ENCODE results near the gene HDGF.

HDGF gene

DNA sequence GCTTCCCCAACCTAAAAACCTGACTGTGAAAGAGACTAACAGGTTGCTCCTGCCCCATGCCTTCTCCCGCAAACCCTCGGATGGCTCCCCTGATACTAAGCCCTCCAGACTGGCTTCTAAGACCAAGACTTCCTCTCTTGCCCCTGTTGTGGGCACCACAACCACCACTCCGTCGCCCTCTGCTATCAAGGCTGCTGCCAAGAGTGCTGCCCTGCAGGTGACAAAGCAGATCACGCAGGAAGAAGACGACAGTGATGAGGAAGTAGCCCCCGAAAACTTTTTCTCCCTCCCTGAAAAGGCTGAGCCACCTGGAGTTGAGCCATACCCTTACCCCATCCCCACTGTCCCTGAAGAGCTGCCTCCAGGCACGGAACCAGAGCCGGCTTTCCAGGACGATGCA lies 35.2 kb upstream of the HDGF start:
- Histone ChIP-seq H3K23ac (ENCODE audit: low read length) (no peak overlapping the region), H3K27ac (ENCODE audit: low read depth, low read length) (no peak overlapping the region), H2BK12ac (ENCODE audit: low read length) (no peak overlapping the region), H3K4me3 (ENCODE audit: low read depth, low read length) (no peak overlapping the region), H3K36me3 (ENCODE audit: control insufficient read depth in 1 of 2, insufficient read depth in 2 of 2, low read length in 2 of 2) (peaks cover 36 to 43% of the 10 kb centered on the region in 2 experiments), H4K12ac (ENCODE audit: low read depth, low read length) (no peak overlapping the region), H2BK5ac (ENCODE audit: low read depth, low read length, poor library complexity) (no peak overlapping the region), H4K91ac (ENCODE audit: low read depth, low read length) (no peak overlapping the region), H3K79me1 (ENCODE audit: low read length) (no peaks in the 10 kb centered on the region), H3K79me2 (ENCODE audit: control insufficient read depth, insufficient read depth, low read length, poor library complexity) (no peaks in the 10 kb centered on the region), H3K18ac (ENCODE audit: low read length) (no peak overlapping the region), H2AK5ac (ENCODE audit: low read length) (no peak overlapping the region), H2BK120ac (ENCODE audit: insufficient read depth, low read length, poor library complexity) (no peak overlapping the region), H3K4ac (ENCODE audit: low read depth, low read length) (no peak overlapping the region), H3K9me3 (ENCODE audit: insufficient read depth, low read depth, low read length) (no peaks in the 10 kb centered on the region), H4K8ac (ENCODE audit: low read depth, low read length) (no peak overlapping the region), H3K4me1 (ENCODE audit: control insufficient read depth in 1 of 2, insufficient read depth in 2 of 2, low read length in 2 of 2) (no peaks in the 10 kb centered on the region), H2AFZ (ENCODE audit: insufficient read depth, low read length, poor library complexity) (no peak overlapping the region), H3K4me2 (ENCODE audit: low read length) (no peak overlapping the region), H3K27me3 (ENCODE audit: insufficient read depth, low read length) (no peaks in the 10 kb centered on the region), H3K14ac (ENCODE audit: low read length) (no peak overlapping the region), H3K9ac (ENCODE audit: low read length) (no peak overlapping the region)
- WGBS (ENCODE audit: extremely low coverage, insufficient coverage, insufficient read length): no CpG with 5 or more reads among the region's 10 CpGs
- no peak for DNase-seq

DNA sequence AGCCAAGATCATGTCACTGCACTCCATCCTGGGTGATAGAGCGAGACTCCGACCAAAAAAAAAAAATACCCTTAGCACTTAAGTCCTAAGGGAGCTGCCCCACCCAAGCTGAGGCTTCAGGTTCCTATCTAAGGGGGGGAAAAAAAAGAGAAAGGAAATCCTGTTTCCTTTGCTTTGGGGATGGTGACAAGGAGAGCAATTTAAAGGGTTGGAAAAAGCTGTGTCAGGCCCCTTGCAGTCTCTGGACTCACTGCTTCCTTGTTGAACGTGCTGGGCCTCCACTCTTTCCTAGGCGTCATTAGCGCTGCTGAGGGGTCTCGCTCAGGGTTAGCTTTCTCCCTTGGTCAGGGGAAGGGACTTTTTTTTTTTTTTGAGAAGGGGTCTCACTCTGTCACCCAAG lies 34.0 kb upstream of the HDGF start:
- H3K14ac ChIP-seq (ENCODE audit: low read length): no peak overlapping the region
- H2AK5ac ChIP-seq (ENCODE audit: low read length): no peak overlapping the region
- DNase-seq: no peak
- no peaks in the 10 kb centered on the region for H3K9me3 ChIP-seq (ENCODE audit: insufficient read depth, low read depth, low read length)
- H2BK120ac ChIP-seq (ENCODE audit: insufficient read depth, low read length, poor library complexity): no peak overlapping the region
- no peak overlapping the region for H3K4me2 ChIP-seq (ENCODE audit: low read length)
- H4K91ac ChIP-seq (ENCODE audit: low read depth, low read length): no peak overlapping the region
- WGBS (ENCODE audit: extremely low coverage, insufficient coverage, insufficient read length): no CpG with 5 or more reads among the region's 6 CpGs
- H3K36me3 ChIP-seq (ENCODE audit: control insufficient read depth in 1 of 2, insufficient read depth in 2 of 2, low read length in 2 of 2): peaks cover 30 to 35% of the 10 kb centered on the region in 2 experiments
- H3K4me3 ChIP-seq (ENCODE audit: low read depth, low read length): no peak overlapping the region
- H3K79me2 ChIP-seq (ENCODE audit: control insufficient read depth, insufficient read depth, low read length, poor library complexity): no peaks in the 10 kb centered on the region
- no peak overlapping the region for H4K8ac ChIP-seq (ENCODE audit: low read depth, low read length)
- H3K4ac ChIP-seq (ENCODE audit: low read depth, low read length): no peak overlapping the region
- H3K4me1 ChIP-seq (ENCODE audit: control insufficient read depth in 1 of 2, insufficient read depth in 2 of 2, low read length in 2 of 2): no peaks in the 10 kb centered on the region
- H3K27me3 ChIP-seq (ENCODE audit: insufficient read depth, low read length): no peaks in the 10 kb centered on the region
- H2AFZ ChIP-seq (ENCODE audit: insufficient read depth, low read length, poor library complexity): no peak overlapping the region
- no peak overlapping the region for H3K23ac ChIP-seq (ENCODE audit: low read length)
- no peak overlapping the region for H3K18ac ChIP-seq (ENCODE audit: low read length)
- no peak overlapping the region for H3K9ac ChIP-seq (ENCODE audit: low read length)
- no peak overlapping the region for H2BK5ac ChIP-seq (ENCODE audit: low read depth, low read length, poor library complexity)
- H2BK12ac ChIP-seq (ENCODE audit: low read length): no peak overlapping the region
- no peak overlapping the region for H4K12ac ChIP-seq (ENCODE audit: low read depth, low read length)
- H3K79me1 ChIP-seq (ENCODE audit: low read length): no peaks in the 10 kb centered on the region
- H3K27ac ChIP-seq (ENCODE audit: low read depth, low read length): no peak overlapping the region

DNA sequence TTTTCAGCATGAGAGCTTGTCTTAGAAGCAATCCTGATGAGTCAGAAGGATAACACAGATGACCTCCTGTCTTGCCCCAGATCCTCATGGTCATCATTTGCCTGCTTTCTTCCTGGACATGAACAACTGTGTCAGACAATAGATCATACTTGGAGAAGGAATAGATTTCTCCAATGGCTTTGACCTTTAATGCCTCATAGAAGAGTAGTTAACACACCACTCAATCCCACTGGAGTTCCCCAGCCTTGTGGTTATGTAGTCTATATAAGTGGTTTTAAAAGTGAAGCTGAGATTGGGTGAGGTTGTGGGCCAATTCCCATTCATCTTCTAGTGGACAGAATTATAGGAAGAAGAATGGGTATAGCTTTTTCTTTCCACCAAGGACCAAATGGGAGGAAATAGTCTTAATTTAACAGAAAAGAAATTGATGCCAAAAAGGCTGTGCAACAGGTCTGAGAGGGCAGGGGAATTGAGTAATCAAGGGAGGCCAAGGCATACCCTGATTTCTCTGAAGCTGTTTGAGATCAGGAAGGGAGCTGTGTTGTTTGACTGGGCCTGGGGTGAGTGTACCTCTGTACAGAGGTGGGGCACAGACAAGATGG lies 30.2 kb upstream of the HDGF start:
- Histone ChIP-seq H3K9ac (ENCODE audit: low read length) (no peak overlapping the region), H3K4me3 (ENCODE audit: low read depth, low read length) (no peak overlapping the region), H3K18ac (ENCODE audit: low read length) (no peak overlapping the region), H4K8ac (ENCODE audit: low read depth, low read length) (no peak overlapping the region), H2BK5ac (ENCODE audit: low read depth, low read length, poor library complexity) (no peak overlapping the region), H2BK120ac (ENCODE audit: insufficient read depth, low read length, poor library complexity) (no peak overlapping the region), H3K27me3 (ENCODE audit: insufficient read depth, low read length) (no peaks in the 10 kb centered on the region), H3K79me1 (ENCODE audit: low read length) (no peaks in the 10 kb centered on the region), H3K79me2 (ENCODE audit: control insufficient read depth, insufficient read depth, low read length, poor library complexity) (peaks cover 4% of the 10 kb centered on the region), H3K9me3 (ENCODE audit: insufficient read depth, low read depth, low read length) (no peaks in the 10 kb centered on the region), H3K23ac (ENCODE audit: low read length) (no peak overlapping the region), H4K12ac (ENCODE audit: low read depth, low read length) (no peak overlapping the region), H3K4me2 (ENCODE audit: low read length) (no peak overlapping the region), H2AFZ (ENCODE audit: insufficient read depth, low read length, poor library complexity) (no peak overlapping the region), H3K4me1 (ENCODE audit: control insufficient read depth in 1 of 2, insufficient read depth in 2 of 2, low read length in 2 of 2) (no peaks in the 10 kb centered on the region), H2BK12ac (ENCODE audit: low read length) (no peak overlapping the region), H2AK5ac (ENCODE audit: low read length) (no peak overlapping the region), H3K14ac (ENCODE audit: low read length) (no peak overlapping the region), H4K91ac (ENCODE audit: low read depth, low read length) (no peak overlapping the region), H3K36me3 (ENCODE audit: control insufficient read depth in 1 of 2, insufficient read depth in 2 of 2, low read length in 2 of 2) (peaks cover 16 to 26% of the 10 kb centered on the region in 2 experiments), H3K4ac (ENCODE audit: low read depth, low read length) (no peak overlapping the region), H3K27ac (ENCODE audit: low read depth, low read length) (no peak overlapping the region)
- no peak for DNase-seq

DNA sequence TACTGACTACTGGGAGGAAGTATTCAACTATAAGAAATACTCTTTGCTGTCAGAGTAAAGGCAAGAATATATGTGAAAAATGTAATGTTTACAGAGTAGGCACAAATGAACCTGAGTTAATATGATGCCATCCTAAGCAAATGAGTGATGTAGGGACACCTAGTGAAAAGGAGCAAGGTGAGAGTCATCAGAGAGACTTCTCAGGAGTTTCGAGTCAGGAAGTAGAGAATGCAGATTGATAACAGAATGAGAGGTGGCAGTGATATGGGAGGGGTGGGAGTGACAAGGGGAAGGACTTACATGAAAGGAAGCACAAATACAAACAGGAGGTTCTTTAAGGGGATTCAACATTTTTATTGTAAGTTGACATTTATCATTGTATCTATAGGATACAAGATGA lies 26.1 kb upstream of the HDGF start:
- Histone ChIP-seq H3K18ac (ENCODE audit: low read length) (no peak overlapping the region), H3K27ac (ENCODE audit: low read depth, low read length) (no peak overlapping the region), H3K4me1 (ENCODE audit: control insufficient read depth in 1 of 2, insufficient read depth in 2 of 2, low read length in 2 of 2) (no peaks in the 10 kb centered on the region), H4K8ac (ENCODE audit: low read depth, low read length) (no peak overlapping the region), H3K9me3 (ENCODE audit: insufficient read depth, low read depth, low read length) (no peaks in the 10 kb centered on the region), H3K4me2 (ENCODE audit: low read length) (no peak overlapping the region), H2AK5ac (ENCODE audit: low read length) (no peak overlapping the region), H3K4ac (ENCODE audit: low read depth, low read length) (peak overlapping the region; percentile 78), H3K27me3 (ENCODE audit: insufficient read depth, low read length) (no peaks in the 10 kb centered on the region), H2BK12ac (ENCODE audit: low read length) (no peak overlapping the region), H3K14ac (ENCODE audit: low read length) (no peak overlapping the region), H3K4me3 (ENCODE audit: low read depth, low read length) (no peak overlapping the region), H3K23ac (ENCODE audit: low read length) (no peak overlapping the region), H3K36me3 (ENCODE audit: control insufficient read depth in 1 of 2, insufficient read depth in 2 of 2, low read length in 2 of 2) (peaks cover 4 to 7% of the 10 kb centered on the region in 2 experiments), H2BK5ac (ENCODE audit: low read depth, low read length, poor library complexity) (no peak overlapping the region), H3K9ac (ENCODE audit: low read length) (no peak overlapping the region), H4K12ac (ENCODE audit: low read depth, low read length) (no peak overlapping the region), H3K79me2 (ENCODE audit: control insufficient read depth, insufficient read depth, low read length, poor library complexity) (peaks cover 8% of the 10 kb centered on the region), H4K91ac (ENCODE audit: low read depth, low read length) (no peak overlapping the region), H2AFZ (ENCODE audit: insufficient read depth, low read length, poor library complexity) (no peak overlapping the region), H2BK120ac (ENCODE audit: insufficient read depth, low read length, poor library complexity) (no peak overlapping the region), H3K79me1 (ENCODE audit: low read length) (no peaks in the 10 kb centered on the region)
- no peak for DNase-seq
- WGBS (ENCODE audit: extremely low coverage, insufficient coverage, insufficient read length): no CpG with 5 or more reads among the region's 1 CpG
